Caco-2 (cell line): ENCODE measurements around the gene NRP1. TPM values are rescaled to one million over a fixed set of nuclear protein-coding genes. Genes with fewer than 3 reads are reported as not detected.

ENCODE experiments used
- BruUV-seq: library from RNA; stranded (reverse); fragments of 400-500 nt; replicated peaks from 2 replicates; lab custom pipeline; 2021; lab: Mats Ljungman, UMichigan
- CTCF ChIA-PET: fragments of 300-600 bp; sonication (Branson Sonifier 250); formaldehyde crosslinking; loops from one replicate; lab custom pipeline; 2022; ENCODE audit warnings: antibody characterized with exemption; lab: Charles Lee
- POLR2A ChIA-PET: fragments of 300-600 bp; sonication (Branson Sonifier 250); formaldehyde crosslinking; loops from one replicate; lab custom pipeline; 2022; ENCODE audit warnings: antibody characterized with exemption; lab: Charles Lee
- DNase-seq, 2 experiments: peaks; one replicate each; pipeline versions ENCODE4 v3.0.0 to v3.0.0-alpha.2; 2020 to 2022
- H3K27me3 ChIP-seq: replicated peaks from 2 replicates; pipeline ENCODE4 v1.6.0; 2011; ENCODE audit warnings: low read length; ENCODE audit not compliant: control insufficient read depth, insufficient read depth
- H3K36me3 ChIP-seq: 2 replicates; pipeline ENCODE4 v1.5.1; 2011; ENCODE audit warnings: low read length; ENCODE audit not compliant: control insufficient read depth, insufficient read depth
- H3K4me1 ChIP-seq: fragments of 250-450 bp; sonication (Bioruptor Pico); 2 replicates; pipeline ENCODE4 v1.5.1; 2020; ENCODE audit warnings: mild to moderate bottlenecking
- H3K4me3 ChIP-seq: 2 replicates; pipeline ENCODE4 v1.5.1; 2011; ENCODE audit warnings: low read depth, mild to moderate bottlenecking, control low read depth, low read length
- H3K9me3 ChIP-seq: fragments of 250-450 bp; sonication (Bioruptor Pico); 2 replicates; pipeline ENCODE4 v1.5.1; 2020; ENCODE audit warnings: mild to moderate bottlenecking, moderate library complexity
- H3K27ac Mint-ChIP-seq: one replicate; pipeline ENCODE4 v1.8.0; 2022; ENCODE audit warnings: mixed read lengths; ENCODE audit not compliant: unreplicated experiment
- H3K27me3 Mint-ChIP-seq: one replicate; pipeline ENCODE4 v1.8.0; 2022; ENCODE audit warnings: mixed read lengths; ENCODE audit not compliant: insufficient read depth, unreplicated experiment
- H3K36me3 Mint-ChIP-seq: one replicate; pipeline ENCODE4 v1.8.0; 2022; ENCODE audit warnings: mild to moderate bottlenecking, mixed read lengths; ENCODE audit not compliant: insufficient read depth, unreplicated experiment
- H3K4me1 Mint-ChIP-seq: one replicate; pipeline ENCODE4 v1.8.0; 2022; ENCODE audit warnings: low read depth, mixed read lengths; ENCODE audit not compliant: unreplicated experiment
- H3K4me3 Mint-ChIP-seq: one replicate; pipeline ENCODE4 v1.8.0; 2022; ENCODE audit warnings: mild to moderate bottlenecking, moderate library complexity, mixed read lengths; ENCODE audit not compliant: unreplicated experiment
- H3K9me3 Mint-ChIP-seq: one replicate; pipeline ENCODE4 v1.8.0; 2022; ENCODE audit warnings: mixed read lengths; ENCODE audit not compliant: unreplicated experiment
- intact Hi-C: fragments of 100-400 bp; cut with micrococcal nuclease; formaldehyde crosslinking; loops from one replicate; pipeline ENCODE4 v1.10.0; 2022; ENCODE audit not compliant: unreplicated experiment
- total RNA-seq: library from RNA; stranded (reverse); gene quantifications from 2 replicates; pipeline ENCODE4 v1.2.3, GENCODE V29; 2022
- TF ChIP-seq, protein P1 (sequence below), 2 experiments: fragments of 200-600 bp in 1 of 2; IDR thresholded peaks; 1 replicate in 1 of 2; 2 replicates in 1 of 2; pipeline versions ENCODE4 v1.5.1 to v1.8.0; 2011 to 2022; ENCODE audit warnings: antibody characterized with exemption in 1 of 2, control low read depth in 1 of 2, inconsistent platforms in 1 of 2, low read depth in 1 of 2, low read length in 1 of 2, mild to moderate bottlenecking in 1 of 2, moderate library complexity in 1 of 2; ENCODE audit not compliant: insufficient read depth in 1 of 2, severe bottlenecking in 1 of 2, unreplicated experiment in 1 of 2

The NRP1 gene
- total RNA-seq, 1 experiment from 2014 or later: 123 TPM

DNA sequence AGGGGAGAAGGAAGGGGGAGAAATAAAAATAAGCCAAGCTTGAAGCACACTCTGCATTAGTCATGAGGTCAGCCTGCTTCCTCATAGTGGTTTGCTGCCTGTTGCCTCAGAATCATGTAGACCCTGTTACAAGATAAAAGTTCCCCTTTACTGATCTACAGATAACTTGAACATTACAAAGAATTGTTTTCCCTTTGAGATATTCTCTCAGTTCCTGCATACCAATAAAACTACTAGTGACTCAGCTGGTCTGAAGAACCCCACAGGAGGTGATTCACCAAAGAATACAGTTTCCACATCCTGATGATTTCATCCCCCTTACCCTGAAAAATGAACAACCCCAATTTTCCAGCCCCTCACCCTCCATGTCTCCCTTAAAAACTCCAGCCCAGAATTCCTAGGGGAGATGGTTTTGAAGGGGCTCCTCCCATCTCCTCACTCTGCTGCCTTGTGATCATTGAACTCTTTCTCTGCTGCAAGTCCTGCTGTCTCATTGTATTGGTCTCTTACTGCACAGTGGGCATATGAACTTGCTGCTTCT is 31.5 kb upstream of the NRP1 start:
- no peak overlapping the region for H3K4me3 Mint-ChIP-seq
- Histone ChIP-seq H3K4me3 (no peak overlapping the region), H3K4me1 (no peaks in the 10 kb centered on the region), H3K36me3 (no peaks in the 10 kb centered on the region), H3K9me3 (peaks cover 12% of the 10 kb centered on the region; the same call in 1 of the 2 replicates), H3K27me3 (no peaks in the 10 kb centered on the region)
- no peak overlapping the region for H3K27ac Mint-ChIP-seq
- TF ChIP-seq, protein P1, sequence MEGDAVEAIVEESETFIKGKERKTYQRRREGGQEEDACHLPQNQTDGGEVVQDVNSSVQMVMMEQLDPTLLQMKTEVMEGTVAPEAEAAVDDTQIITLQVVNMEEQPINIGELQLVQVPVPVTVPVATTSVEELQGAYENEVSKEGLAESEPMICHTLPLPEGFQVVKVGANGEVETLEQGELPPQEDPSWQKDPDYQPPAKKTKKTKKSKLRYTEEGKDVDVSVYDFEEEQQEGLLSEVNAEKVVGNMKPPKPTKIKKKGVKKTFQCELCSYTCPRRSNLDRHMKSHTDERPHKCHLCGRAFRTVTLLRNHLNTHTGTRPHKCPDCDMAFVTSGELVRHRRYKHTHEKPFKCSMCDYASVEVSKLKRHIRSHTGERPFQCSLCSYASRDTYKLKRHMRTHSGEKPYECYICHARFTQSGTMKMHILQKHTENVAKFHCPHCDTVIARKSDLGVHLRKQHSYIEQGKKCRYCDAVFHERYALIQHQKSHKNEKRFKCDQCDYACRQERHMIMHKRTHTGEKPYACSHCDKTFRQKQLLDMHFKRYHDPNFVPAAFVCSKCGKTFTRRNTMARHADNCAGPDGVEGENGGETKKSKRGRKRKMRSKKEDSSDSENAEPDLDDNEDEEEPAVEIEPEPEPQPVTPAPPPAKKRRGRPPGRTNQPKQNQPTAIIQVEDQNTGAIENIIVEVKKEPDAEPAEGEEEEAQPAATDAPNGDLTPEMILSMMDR (IDR thresholded peaks at IDR 0.05; ENCODE audit: insufficient read depth in 1 of 2, low read depth in 1 of 2, low read length in 1 of 2, severe bottlenecking in 1 of 2, unreplicated experiment in 1 of 2): no peak
- intact Hi-C loops: no loop called here
- no peak for DNase-seq
- POLR2A ChIA-PET: no interaction called here
- H3K27me3 Mint-ChIP-seq: no peaks in the 10 kb centered on the region
- H3K4me1 Mint-ChIP-seq: no peaks in the 10 kb centered on the region
- no TSS peak for BruUV-seq
- CTCF ChIA-PET: no interaction called here
- H3K9me3 Mint-ChIP-seq: peaks cover 35% of the 10 kb centered on the region
- H3K36me3 Mint-ChIP-seq: no peaks in the 10 kb centered on the region

DNA sequence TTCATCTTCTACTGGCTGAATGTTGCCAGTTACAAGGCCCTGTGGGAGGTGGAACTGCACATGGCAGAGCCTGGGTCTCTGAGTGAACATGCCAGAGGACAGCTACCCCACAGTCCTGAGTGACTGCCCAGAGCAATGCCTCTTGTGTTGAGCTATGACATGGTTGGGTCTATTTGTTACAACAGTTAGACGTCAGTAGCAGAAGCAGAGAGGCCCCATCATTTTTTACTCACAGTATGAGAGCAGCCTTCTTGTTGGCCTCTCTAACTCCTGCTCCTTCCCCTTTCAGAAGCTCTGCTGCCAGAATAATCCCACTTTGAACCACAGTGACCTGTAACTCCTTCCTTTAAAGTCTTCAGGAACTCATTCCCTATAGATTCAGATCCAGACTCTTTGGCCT is 30.8 kb upstream of the NRP1 start:
- CTCF ChIA-PET: no interaction called here
- Histone ChIP-seq H3K36me3 (no peaks in the 10 kb centered on the region), H3K27me3 (no peaks in the 10 kb centered on the region), H3K4me3 (no peak overlapping the region), H3K9me3 (peaks cover 12% of the 10 kb centered on the region; the same call in 1 of the 2 replicates), H3K4me1 (no peaks in the 10 kb centered on the region)
- no peak overlapping the region for H3K27ac Mint-ChIP-seq
- no TSS peak for BruUV-seq
- POLR2A ChIA-PET: no interaction called here
- no peaks in the 10 kb centered on the region for H3K4me1 Mint-ChIP-seq
- TF ChIP-seq, protein P1 (IDR thresholded peaks at IDR 0.05; ENCODE audit: insufficient read depth in 1 of 2, low read depth in 1 of 2, low read length in 1 of 2, severe bottlenecking in 1 of 2, unreplicated experiment in 1 of 2): no peak
- no peaks in the 10 kb centered on the region for H3K36me3 Mint-ChIP-seq
- no peak for DNase-seq
- no peak overlapping the region for H3K4me3 Mint-ChIP-seq
- intact Hi-C loops: no loop called here
- H3K27me3 Mint-ChIP-seq: no peaks in the 10 kb centered on the region
- peaks cover 35% of the 10 kb centered on the region for H3K9me3 Mint-ChIP-seq

GRCh38 chr10:33363106-33363505 is 28.6 kb upstream of the NRP1 start:
- H3K9me3 ChIP-seq: peaks cover 20% of the 10 kb centered on the region; the same call in 1 of the 2 replicates
- intact Hi-C loops: no loop called here
- DNase-seq: no peak
- Mint-ChIP-seq H3K27ac (no peak overlapping the region), H3K9me3 (peaks cover 25% of the 10 kb centered on the region), H3K4me1 (no peaks in the 10 kb centered on the region), H3K27me3 (no peaks in the 10 kb centered on the region), H3K36me3 (no peaks in the 10 kb centered on the region), H3K4me3 (no peak overlapping the region)
- no peaks in the 10 kb centered on the region for H3K4me1 ChIP-seq
- CTCF ChIA-PET: no interaction called here
- H3K4me3 ChIP-seq: no peak overlapping the region
- no TSS peak for BruUV-seq
- TF ChIP-seq, protein P1 (IDR thresholded peaks at IDR 0.05; ENCODE audit: insufficient read depth in 1 of 2, low read depth in 1 of 2, low read length in 1 of 2, severe bottlenecking in 1 of 2, unreplicated experiment in 1 of 2): no peak
- H3K27me3 ChIP-seq: no peaks in the 10 kb centered on the region
- H3K36me3 ChIP-seq: no peaks in the 10 kb centered on the region
- POLR2A ChIA-PET: no interaction called here
